BE2C (cell line): ENCODE data around the gene PNPO.
"Not testable (repeated sequence)": the region's sequence is repeated elsewhere in the genome, so short reads cannot be mapped to it uniquely, and the experiment has no call there.

ENCODE experiments used
- DNase-seq: peaks from one replicate; pipeline ENCODE4 v3.0.0-alpha.2; 2020
- H3K27me3 ChIP-seq: fragments of 250-450 bp; sonication (Bioruptor Pico); 2 replicates; pipeline ENCODE4 v1.5.1; 2020; ENCODE audit warnings: mild to moderate bottlenecking
- H3K36me3 ChIP-seq: fragments of 250-450 bp; sonication (Bioruptor Pico); 2 replicates; pipeline ENCODE4 v1.5.1; 2020; ENCODE audit warnings: mild to moderate bottlenecking
- H3K4me1 ChIP-seq: fragments of 250-450 bp; sonication (Bioruptor Pico); 2 replicates; pipeline ENCODE4 v1.5.1; 2020
- H3K4me3 ChIP-seq: 2 replicates; pipeline ENCODE4 v1.5.1; 2011; ENCODE audit warnings: low read depth, low read length
- H3K9me3 ChIP-seq: fragments of 250-450 bp; sonication (Bioruptor Pico); 2 replicates; pipeline ENCODE4 v1.5.1; 2020
- CTCF ChIP-seq: IDR thresholded peaks from 2 replicates; pipeline ENCODE4 v1.5.1; 2012; ENCODE audit warnings: mild to moderate bottlenecking, low read depth, low read length

Gene PNPO

GRCh38 chr17:47925678-47925988, 15.7 kb upstream of the PNPO start:
- Histone ChIP-seq H3K4me1 (no peaks in the 10 kb centered on the region), H3K36me3 (peaks cover 23% of the 10 kb centered on the region), H3K9me3 (no peaks in the 10 kb centered on the region), H3K27me3 (no peaks in the 10 kb centered on the region), H3K4me3 (no peak overlapping the region)
- DNase-seq: no peak
- no peak for TF ChIP-seq CTCF

- no peaks in the 10 kb centered on the region for H3K4me1 ChIP-seq
- no peak for DNase-seq
- H3K9me3 ChIP-seq: no peaks in the 10 kb centered on the region
- peaks cover 22% of the 10 kb centered on the region for H3K36me3 ChIP-seq
- no peak overlapping the region for H3K4me3 ChIP-seq
- TF ChIP-seq CTCF: no peak
- H3K27me3 ChIP-seq: no peaks in the 10 kb centered on the region
Measured at GRCh38 chr17:47927821-47928400, 13.5 kb upstream of the PNPO start.

- TF ChIP-seq CTCF: no peak
- Histone ChIP-seq H3K4me1 (no peaks in the 10 kb centered on the region), H3K9me3 (no peaks in the 10 kb centered on the region), H3K27me3 (no peaks in the 10 kb centered on the region), H3K36me3 (peaks cover 16% of the 10 kb centered on the region), H3K4me3 (no peak overlapping the region)
- no peak for DNase-seq
Measured at GRCh38 chr17:47928415-47928814, 13.0 kb upstream of the PNPO start.

- no peak for DNase-seq
- TF ChIP-seq CTCF: no peak
- no peaks in the 10 kb centered on the region for H3K27me3 ChIP-seq
- H3K4me3 ChIP-seq: no peak overlapping the region
- H3K36me3 ChIP-seq: peaks cover 13% of the 10 kb centered on the region
- H3K9me3 ChIP-seq: no peaks in the 10 kb centered on the region
- no peaks in the 10 kb centered on the region for H3K4me1 ChIP-seq
Measured at GRCh38 chr17:47929218-47930000, 12.0 kb upstream of the PNPO start.

- no peak overlapping the region for H3K4me3 ChIP-seq
- H3K4me1 ChIP-seq: no peaks in the 10 kb centered on the region
- no peaks in the 10 kb centered on the region for H3K27me3 ChIP-seq
- no peaks in the 10 kb centered on the region; the same call in none of the 2 replicates for H3K36me3 ChIP-seq
- no peak for TF ChIP-seq CTCF
- DNase-seq: no peak
- H3K9me3 ChIP-seq: no peaks in the 10 kb centered on the region
Measured at GRCh38 chr17:47931848-47932247, 9.5 kb upstream of the PNPO start.

GRCh38 chr17:47934856-47935255, 6.5 kb upstream of the PNPO start:
- no peak for TF ChIP-seq CTCF
- H3K36me3 ChIP-seq: no peaks in the 10 kb centered on the region; the same call in 1 of the 2 replicates
- H3K4me1 ChIP-seq: no peaks in the 10 kb centered on the region
- no peaks in the 10 kb centered on the region for H3K27me3 ChIP-seq
- H3K9me3 ChIP-seq: no peaks in the 10 kb centered on the region
- no peak for DNase-seq
- H3K4me3 ChIP-seq: no peak overlapping the region

- DNase-seq, H3K36me3 ChIP-seq, H3K4me3 ChIP-seq, H3K27me3 ChIP-seq, H3K4me1 ChIP-seq, H3K9me3 ChIP-seq: not testable (repeated sequence)
Measured at GRCh38 chr17:47935468-47935867, 5.9 kb upstream of the PNPO start.
